DMS 273 (cell line): ENCODE measurements around the gene DOK7.

ENCODE experiments used
- DNase-seq: peaks from one replicate; lab custom pipeline; 2025; ENCODE audit not compliant: unreplicated experiment; lab: John Stamatoyannopoulos, UW

The DOK7 gene

DNA sequence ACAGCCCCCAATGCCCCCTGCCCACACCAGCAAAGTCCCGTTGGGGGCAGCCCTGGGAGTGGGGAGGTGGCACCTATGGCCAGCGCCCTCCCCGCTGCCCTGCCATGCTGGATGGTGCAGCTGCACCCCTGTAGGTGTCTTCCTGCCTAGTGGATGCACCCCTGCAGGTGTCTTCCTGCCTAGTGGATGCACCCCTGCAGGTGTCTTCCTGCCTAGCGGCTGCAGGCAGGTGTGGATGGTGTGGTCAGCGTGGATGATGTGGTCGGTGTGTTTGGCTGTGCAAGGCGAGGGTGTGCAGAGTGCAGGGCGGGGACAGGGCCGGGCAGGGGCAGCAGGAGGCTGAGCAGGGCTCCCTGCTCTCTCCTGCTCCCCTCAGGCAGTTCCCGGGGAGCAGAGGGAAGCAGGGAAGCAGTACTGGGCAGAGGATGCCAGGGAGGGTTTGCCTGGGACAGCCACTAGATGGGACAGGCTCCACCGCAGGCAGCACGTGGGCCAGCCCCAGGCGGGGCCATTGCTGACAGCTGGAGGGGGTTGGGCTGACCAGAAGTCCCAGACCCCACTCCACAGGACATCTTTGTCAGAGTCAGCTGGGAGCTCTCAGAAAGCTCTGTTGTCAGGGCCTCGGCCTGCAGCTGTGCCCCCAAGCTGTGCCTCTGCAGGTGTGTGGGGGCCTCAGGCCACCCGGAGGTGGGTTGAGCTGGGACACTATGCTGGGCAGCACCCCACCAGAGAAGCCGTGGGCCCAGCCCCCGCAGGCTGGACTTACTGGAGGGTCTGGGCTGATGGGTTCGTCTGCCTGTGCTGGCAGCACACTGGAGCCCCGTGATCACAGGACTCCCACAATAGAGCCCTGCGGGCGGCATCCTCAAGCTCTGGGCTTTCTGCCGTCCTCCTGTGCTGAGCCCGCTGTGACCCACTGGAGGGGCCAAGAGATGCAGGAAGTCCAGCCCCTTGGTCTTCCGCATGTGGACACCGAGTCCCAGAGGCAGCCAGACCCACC lies 23.7 kb downstream of the DOK7 start:
- DNase-seq = peak; percentile 55

DNA sequence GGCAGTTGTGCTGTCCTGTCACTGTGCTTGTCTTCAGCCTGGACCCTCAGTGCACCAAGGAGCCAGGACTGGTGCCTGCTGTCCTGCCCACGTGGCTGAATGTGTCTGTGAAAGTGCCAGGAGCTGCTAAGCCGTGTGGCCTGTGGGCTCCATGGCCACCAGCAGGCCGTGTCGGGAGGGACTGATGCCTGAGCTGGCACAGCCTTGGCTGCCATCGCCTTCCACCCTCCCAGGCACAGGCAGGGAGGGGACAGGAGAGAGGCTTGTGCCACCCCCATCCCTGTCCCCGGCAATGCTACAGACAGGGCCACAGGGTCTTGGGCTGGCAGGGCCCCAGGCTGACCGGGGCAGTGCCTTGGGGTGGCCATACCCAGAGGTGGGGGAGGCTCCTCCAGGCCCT lies 24.8 kb downstream of the DOK7 start:
- no peak for DNase-seq

- no peak for DNase-seq
Observed at GRCh38 chr4:3488820-3489219, 25.7 kb downstream of the DOK7 start.

GRCh38 chr4:3489451-3489962 lies 26.4 kb downstream of the DOK7 start:
- peak; percentile 61 for DNase-seq

GRCh38 chr4:3491681-3492405 lies 28.7 kb downstream of the DOK7 start:
- no peak for DNase-seq

DNA sequence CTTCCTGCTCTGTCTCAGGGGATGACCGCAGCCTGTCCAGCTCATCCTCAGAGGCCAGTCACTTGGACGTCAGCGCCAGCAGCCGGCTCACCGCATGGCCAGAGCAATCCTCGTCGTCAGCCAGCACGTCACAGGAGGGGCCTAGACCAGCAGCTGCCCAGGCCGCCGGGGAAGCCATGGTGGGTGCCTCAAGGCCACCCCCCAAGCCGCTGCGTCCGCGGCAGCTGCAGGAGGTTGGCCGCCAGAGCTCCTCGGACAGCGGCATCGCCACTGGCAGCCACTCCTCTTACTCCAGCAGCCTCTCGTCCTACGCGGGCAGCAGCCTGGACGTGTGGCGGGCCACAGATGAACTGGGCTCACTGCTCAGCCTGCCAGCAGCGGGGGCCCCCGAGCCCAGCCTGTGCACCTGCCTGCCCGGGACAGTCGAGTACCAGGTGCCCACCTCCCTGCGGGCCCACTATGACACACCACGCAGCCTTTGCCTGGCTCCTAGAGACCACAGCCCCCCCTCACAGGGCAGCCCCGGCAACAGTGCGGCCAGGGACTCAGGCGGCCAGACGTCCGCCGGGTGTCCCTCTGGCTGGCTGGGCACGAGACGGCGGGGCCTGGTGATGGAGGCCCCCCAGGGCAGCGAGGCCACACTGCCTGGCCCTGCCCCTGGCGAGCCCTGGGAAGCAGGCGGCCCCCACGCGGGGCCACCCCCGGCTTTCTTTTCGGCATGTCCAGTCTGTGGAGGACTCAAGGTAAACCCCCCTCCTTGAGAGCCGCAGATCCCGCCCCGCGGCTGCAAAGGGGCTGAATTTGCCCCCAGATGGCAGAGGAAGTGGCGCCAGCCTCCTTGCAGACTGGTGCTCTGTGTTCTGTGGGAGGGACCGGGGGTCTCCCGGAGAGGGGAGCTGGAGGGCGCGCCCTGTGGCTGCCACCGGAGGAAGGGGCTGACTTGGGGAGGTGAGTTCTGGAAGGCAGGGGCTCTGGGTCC lies 29.9 kb downstream of the DOK7 start:
- DNase-seq = no peak

GRCh38 chr4:3493720-3494461 lies 30.8 kb downstream of the DOK7 start:
- no peak for DNase-seq

GRCh38 chr4:3494462-3494871 lies 31.4 kb downstream of the DOK7 start:
- no peak for DNase-seq

- DNase-seq = no peak
Observed at GRCh38 chr4:3495204-3495975, 32.3 kb downstream of the DOK7 start.

- DNase-seq = no peak
Observed at GRCh38 chr4:3496021-3496420, 32.9 kb downstream of the DOK7 start.

- no peak for DNase-seq
Observed at GRCh38 chr4:3497095-3497494, 34.0 kb downstream of the DOK7 start.

DNA sequence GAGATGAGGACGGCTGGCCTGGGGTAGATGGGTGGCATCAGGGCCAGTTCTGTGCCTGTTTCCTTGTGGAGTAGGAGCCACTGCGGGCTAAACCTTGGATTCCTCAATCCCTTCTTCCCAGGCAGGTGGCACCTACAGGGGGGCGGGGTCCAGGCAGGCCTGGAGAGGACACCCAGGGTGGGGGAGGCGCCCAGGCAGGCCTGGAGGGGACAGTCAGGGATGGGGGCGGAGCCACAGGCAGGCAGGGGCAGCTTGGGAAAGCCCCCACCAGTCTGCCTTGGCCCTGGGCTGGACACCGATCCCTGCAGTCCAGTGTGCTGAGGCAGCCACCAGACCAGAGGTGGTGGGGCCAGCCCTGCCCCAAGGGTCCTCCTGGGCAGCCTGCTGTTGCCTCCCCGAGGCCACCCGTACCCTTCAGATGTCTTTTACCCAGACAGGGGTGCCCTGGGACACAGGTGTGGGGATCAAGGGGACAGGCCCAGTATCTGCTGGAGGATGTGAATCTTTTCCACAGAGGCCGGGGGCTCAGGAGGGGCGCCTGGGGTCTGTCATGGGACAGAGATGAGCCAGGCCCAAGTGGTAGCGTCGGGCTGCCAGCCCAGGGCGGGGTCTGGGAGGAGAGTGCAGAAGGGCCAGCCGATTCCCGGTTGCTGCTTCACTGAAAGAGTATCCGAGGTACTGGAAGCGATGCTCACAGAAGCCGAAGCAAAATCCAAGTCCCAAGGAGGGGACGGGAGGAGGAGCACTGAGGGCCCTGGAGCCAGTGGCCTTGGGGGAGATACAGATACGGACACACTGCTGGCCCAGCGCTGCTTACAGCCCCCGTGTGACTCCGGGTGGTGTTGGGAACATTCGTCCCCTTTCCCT lies 34.6 kb downstream of the DOK7 start:
- DNase-seq = peak; percentile 57

DNA sequence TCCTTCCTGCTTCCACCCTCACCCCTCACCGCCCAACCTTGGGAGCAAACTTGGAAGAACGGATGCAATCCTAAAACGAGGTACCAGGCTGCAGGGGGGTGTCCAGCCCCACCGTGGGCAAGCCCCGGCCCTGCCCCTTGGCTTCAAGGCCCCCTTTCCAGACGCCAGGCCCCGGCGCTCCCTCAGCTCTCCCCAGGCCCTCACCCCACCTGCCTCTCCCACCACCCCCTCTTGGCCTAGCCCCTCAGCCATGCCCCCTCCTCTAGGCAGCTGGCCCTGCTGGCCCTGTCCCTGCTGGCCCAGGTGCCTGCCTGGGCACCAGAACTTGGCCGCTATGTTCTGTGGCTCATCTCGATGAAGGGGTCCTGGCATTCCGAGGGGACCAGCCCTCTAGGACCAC lies 35.3 kb downstream of the DOK7 start:
- no peak for DNase-seq

DNA sequence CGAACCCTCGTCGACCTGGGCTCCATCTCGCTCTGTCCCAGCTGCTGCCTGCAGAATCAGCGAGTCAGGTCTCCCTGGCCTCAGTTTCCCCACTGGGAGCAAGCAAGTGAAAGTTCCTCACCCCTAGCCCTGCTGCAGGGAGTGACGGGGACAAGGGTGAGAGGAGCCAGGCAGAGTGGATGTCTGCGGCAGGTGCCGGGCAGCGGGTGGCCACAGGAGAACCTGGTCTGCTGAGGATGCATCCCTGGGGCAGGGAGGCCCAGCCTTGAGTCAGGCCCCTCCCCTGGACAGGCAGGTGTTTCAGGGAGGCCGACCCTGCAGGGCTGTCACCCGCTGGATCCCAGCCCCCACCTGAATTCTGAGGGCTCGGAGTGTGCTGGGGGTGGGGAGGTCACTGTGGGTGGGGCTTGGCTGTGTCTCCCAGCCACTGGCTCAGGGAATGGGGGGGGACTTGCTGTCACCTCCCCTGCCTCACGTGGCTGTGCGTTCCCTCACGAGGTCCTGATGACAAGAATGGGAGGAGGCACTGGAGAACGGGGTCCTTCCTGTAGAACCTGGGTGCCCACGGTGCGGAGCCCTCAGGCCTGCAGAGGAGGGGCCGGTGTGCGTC lies 35.9 kb downstream of the DOK7 start:
- DNase-seq = no peak

GRCh38 chr4:3499710-3500109 lies 36.6 kb downstream of the DOK7 start:
- DNase-seq = no peak

DNA sequence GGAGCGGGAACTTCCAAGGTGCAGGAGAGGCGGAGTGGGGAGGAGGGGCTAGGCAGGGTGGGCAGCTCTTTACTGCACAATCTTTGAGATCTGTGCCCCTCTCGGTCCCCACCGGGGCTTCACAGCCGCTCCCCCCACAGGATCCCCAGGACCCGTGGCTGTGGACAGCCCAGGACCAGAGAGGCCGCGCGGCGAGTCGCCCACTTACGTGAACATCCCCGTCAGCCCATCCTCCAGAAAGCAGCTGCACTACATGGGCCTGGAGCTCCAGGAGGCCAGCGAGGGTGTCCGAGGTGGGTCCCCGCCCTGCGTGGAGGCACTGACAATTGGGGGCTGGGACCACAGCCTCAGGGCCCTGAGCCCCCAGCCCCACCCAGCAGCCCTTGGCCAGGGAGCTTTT lies 37.0 kb downstream of the DOK7 start:
- DNase-seq = no peak

GRCh38 chr4:3500634-3501101 lies 37.6 kb downstream of the DOK7 start:
- DNase-seq = no peak
